ENCODE data around the gene CYLD.

The CYLD gene

GRCh38 chr16:50705436-50706110 lies 36.3 kb upstream of the CYLD start:
- H3K27ac ChIP-seq = no peak overlapping the region
- no peak for TF ChIP-seq CTCF (IDR thresholded peaks at IDR 0.05)
- no peak overlapping the region for H3K4me3 ChIP-seq
- DNase-seq (ENCODE audit: low spot score) = no peak

GRCh38 chr16:50706250-50706649 lies 35.6 kb upstream of the CYLD start:
- no peak overlapping the region for H3K4me3 ChIP-seq
- no peak for TF ChIP-seq CTCF (IDR thresholded peaks at IDR 0.05)
- no peak overlapping the region for H3K27ac ChIP-seq
- DNase-seq (ENCODE audit: low spot score) = no peak

GRCh38 chr16:50708373-50709060 lies 33.4 kb upstream of the CYLD start:
- no peak for TF ChIP-seq CTCF (IDR thresholded peaks at IDR 0.05)
- Histone ChIP-seq H3K27ac (peak overlapping the region in 1 of 2 donors; percentile 27), H3K4me3 (no peak overlapping the region)
- DNase-seq (ENCODE audit: low spot score) = no peak

- no peak for TF ChIP-seq CTCF (IDR thresholded peaks at IDR 0.05)
- no peak for DNase-seq (ENCODE audit: low spot score)
- no peak overlapping the region for H3K4me3 ChIP-seq
- H3K27ac ChIP-seq = peak overlapping the region in 1 of 2 donors; percentile 27
Observed at GRCh38 chr16:50709061-50709684, 32.7 kb upstream of the CYLD start.

GRCh38 chr16:50709980-50710379 lies 31.9 kb upstream of the CYLD start:
- H3K27ac ChIP-seq = no peak overlapping the region
- no peak for TF ChIP-seq CTCF (IDR thresholded peaks at IDR 0.05)
- H3K4me3 ChIP-seq = no peak overlapping the region
- DNase-seq (ENCODE audit: low spot score) = no peak

- no peak overlapping the region for H3K27ac ChIP-seq
Observed at GRCh38 chr16:50711040-50711439, 30.8 kb upstream of the CYLD start.

More at GRCh38 chr16:50711040-50711439, 30.8 kb upstream of the CYLD start:
- DNase-seq (ENCODE audit: low spot score) = no peak
- TF ChIP-seq CTCF (IDR thresholded peaks at IDR 0.05) = no peak
- H3K4me3 ChIP-seq = no peak overlapping the region

All from coronary artery (tissue), 2 donors.